Neural progenitor cell (in vitro differentiated cells): ENCODE measurements around the gene ARMCX4. TPM values are rescaled to one million over a fixed set of nuclear protein-coding genes. Genes with fewer than 3 reads are reported as not detected.

ENCODE experiments used
- DNase-seq: peaks from one replicate; pipeline ENCODE4 v3.0.0-alpha.2; 2016; ENCODE audit warnings: low spot score
- H2AFZ ChIP-seq: fragments of 200-600 bp; sonication (generic); replicated peaks from 2 replicates; pipeline ENCODE4 v1.6.1; 2016; ENCODE audit warnings: antibody characterized with exemption
- H3F3A ChIP-seq: fragments of 200-600 bp; sonication (generic); 2 replicates; pipeline ENCODE4 v1.6.1; 2016; ENCODE audit warnings: antibody characterized with exemption, low read depth
- H3K27ac ChIP-seq: fragments of 200-600 bp; sonication (generic); 2 replicates; pipeline ENCODE4 v1.5.1; 2016; ENCODE audit warnings: mild to moderate bottlenecking
- H3K27me3 ChIP-seq: fragments of 200-600 bp; sonication (generic); 2 replicates; pipeline ENCODE4 v1.6.1; 2016; ENCODE audit warnings: mild to moderate bottlenecking, moderate library complexity
- H3K36me3 ChIP-seq: fragments of 200-600 bp; sonication (generic); 2 replicates; pipeline ENCODE4 v1.5.1; 2016
- H3K4me1 ChIP-seq: fragments of 200-600 bp; sonication (generic); 2 replicates; pipeline ENCODE4 v1.6.1; 2016; ENCODE audit warnings: mixed run types
- H3K4me2 ChIP-seq: fragments of 200-600 bp; sonication (generic); 2 replicates; pipeline ENCODE4 v1.6.1; 2016
- H3K4me3 ChIP-seq: fragments of 200-600 bp; sonication (generic); 2 replicates; pipeline ENCODE4 v1.5.1; 2016
- H3K79me2 ChIP-seq: fragments of 200-600 bp; sonication (generic); 2 replicates; pipeline ENCODE4 v1.6.1; 2016; ENCODE audit warnings: low read depth
- H3K9ac ChIP-seq: fragments of 200-600 bp; sonication (generic); 2 replicates; pipeline ENCODE4 v1.6.1; 2016
- H3K9me3 ChIP-seq: fragments of 200-600 bp; sonication (generic); 2 replicates; pipeline ENCODE4 v1.5.1; 2016; ENCODE audit warnings: low read depth
- H4K20me1 ChIP-seq: fragments of 200-600 bp; sonication (generic); 2 replicates; pipeline ENCODE4 v1.6.1; 2016; ENCODE audit warnings: low read depth
- H3K27ac Mint-ChIP-seq: 3 replicates; pipeline ENCODE4 v1.8.0; 2021; ENCODE audit warnings: mixed read lengths
- H3K27me3 Mint-ChIP-seq: 2 replicates; pipeline ENCODE4 v1.8.0; 2022; ENCODE audit warnings: low read depth, mild to moderate bottlenecking, inconsistent platforms, moderate library complexity, mixed read lengths; ENCODE audit not compliant: insufficient read depth
- H3K36me3 Mint-ChIP-seq: 3 replicates; pipeline ENCODE4 v1.8.0; 2021; ENCODE audit warnings: mixed read lengths
- H3K4me1 Mint-ChIP-seq: 3 replicates; pipeline ENCODE4 v1.8.0; 2021; ENCODE audit warnings: mixed read lengths
- H3K4me3 Mint-ChIP-seq: 3 replicates; pipeline ENCODE4 v1.8.0; 2021; ENCODE audit warnings: mild to moderate bottlenecking, moderate library complexity, mixed read lengths
- H3K9me3 Mint-ChIP-seq: 3 replicates; pipeline ENCODE4 v1.8.0; 2020; ENCODE audit warnings: mixed read lengths
- EZH2 ChIP-seq: fragments of 200-600 bp; sonication (generic); IDR thresholded peaks from 2 replicates; pipeline ENCODE4 v1.6.1; 2017; ENCODE audit warnings: antibody characterized with exemption, mild to moderate bottlenecking, moderate library complexity
- EZH2phosphoT487 ChIP-seq: fragments of 200-600 bp; sonication (generic); IDR thresholded peaks from 2 replicates; pipeline ENCODE4 v1.6.1; 2017; ENCODE audit warnings: antibody characterized with exemption
- total RNA-seq: library from RNA; depleted of rRNA; stranded (reverse); fragments of >200 nt; gene quantifications from 2 replicates; pipeline ENCODE4 v1.2.3, GENCODE V29; 2015; ENCODE audit warnings: low replicate concordance
- TF ChIP-seq, protein P1 (sequence below): fragments of 200-600 bp; sonication (generic); IDR thresholded peaks from 2 replicates; pipeline ENCODE4 v1.5.1; 2017; ENCODE audit warnings: antibody characterized with exemption, mild to moderate bottlenecking

Gene ARMCX4
- total RNA-seq: 8.8 and 14.1 TPM in 2 replicates

DNA sequence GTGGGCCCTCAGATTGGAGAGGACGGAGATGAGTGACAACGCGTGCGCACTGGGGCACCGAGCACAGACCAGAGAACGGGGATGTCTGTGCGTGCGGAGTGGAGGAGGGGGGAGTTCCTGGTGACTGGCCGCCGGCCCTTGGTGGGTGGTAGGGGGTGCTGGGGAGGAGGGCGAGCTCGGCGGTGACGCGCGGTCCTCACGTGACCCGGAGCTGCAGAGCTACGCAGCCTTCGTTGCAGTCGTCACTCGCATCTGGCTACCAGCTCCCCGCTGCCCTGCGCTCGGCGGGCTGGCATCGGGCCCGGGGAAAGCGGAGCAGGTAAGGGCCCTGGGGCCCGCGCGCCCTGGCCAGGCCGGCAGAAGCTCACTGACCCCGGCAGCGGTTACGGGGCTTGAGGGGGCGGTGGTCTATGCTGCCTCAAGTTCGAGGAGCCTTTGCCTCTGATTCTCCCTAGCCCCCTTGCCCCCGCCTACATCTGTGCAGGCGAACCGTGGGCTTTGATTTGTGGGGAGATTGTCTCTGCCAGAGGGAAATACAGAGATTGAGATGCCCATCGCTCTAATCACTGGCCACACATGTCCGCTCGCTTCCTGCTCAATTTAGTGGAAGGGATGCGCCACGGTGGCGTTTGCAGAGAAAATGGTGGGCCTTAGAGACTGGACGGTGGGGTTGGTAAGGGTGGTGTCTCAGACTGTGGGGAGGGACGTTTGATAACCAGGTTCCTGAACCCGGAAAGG, at the start of gene ARMCX4:
ARMCX4 (plus strand) TSS at position 245 of the 738 bp plus-strand sequence. CDS start 3,134 bp downstream, outside the sequence.
- Mint-ChIP-seq H3K36me3 (peaks cover 12% of the 10 kb centered on the region), H3K9me3 (peaks cover 16% of the 10 kb centered on the region)

DNA sequence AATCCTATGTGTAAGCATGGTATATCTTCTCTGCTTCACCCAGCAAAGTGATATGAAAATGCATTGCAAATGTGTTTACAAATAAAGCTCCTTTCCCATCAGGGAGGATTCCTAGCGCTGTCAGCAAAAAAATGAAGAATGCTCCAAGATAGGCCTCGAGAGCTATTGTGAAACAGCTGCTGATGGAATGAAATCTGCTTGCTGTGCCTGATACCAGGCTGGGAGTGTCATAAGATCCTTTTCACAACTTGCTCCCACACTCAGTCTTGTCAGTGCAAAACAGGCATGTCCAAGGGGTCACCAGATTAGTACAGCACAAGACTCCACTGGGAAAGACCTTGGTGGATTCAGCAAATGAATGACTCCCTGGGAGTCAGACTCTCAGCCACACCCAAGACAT, 43.2 kb upstream of the ARMCX4 start:
- DNase-seq: no peak
- H3K27me3 Mint-ChIP-seq: peaks cover 2% of the 10 kb centered on the region
- no peak overlapping the region for H3K4me2 ChIP-seq
- no peak overlapping the region for H3K9ac ChIP-seq
- H3K4me3 ChIP-seq: no peak overlapping the region
- no peaks in the 10 kb centered on the region for H3K36me3 ChIP-seq
- H2AFZ ChIP-seq: no peak overlapping the region
- no peak overlapping the region for H3K27ac ChIP-seq
- H3K27me3 ChIP-seq: no peaks in the 10 kb centered on the region
- no peak overlapping the region for H3K27ac Mint-ChIP-seq
- no peaks in the 10 kb centered on the region for H3K4me1 Mint-ChIP-seq
- no peaks in the 10 kb centered on the region for H3K79me2 ChIP-seq
- H3F3A ChIP-seq: no peaks in the 10 kb centered on the region
- H4K20me1 ChIP-seq: no peaks in the 10 kb centered on the region
- peaks cover 14% of the 10 kb centered on the region for H3K9me3 Mint-ChIP-seq
- no peaks in the 10 kb centered on the region for H3K9me3 ChIP-seq
- no peaks in the 10 kb centered on the region for H3K4me1 ChIP-seq
- TF ChIP-seq EZH2 (no peak), EZH2phosphoT487 (no peak)
- TF ChIP-seq, protein P1, sequence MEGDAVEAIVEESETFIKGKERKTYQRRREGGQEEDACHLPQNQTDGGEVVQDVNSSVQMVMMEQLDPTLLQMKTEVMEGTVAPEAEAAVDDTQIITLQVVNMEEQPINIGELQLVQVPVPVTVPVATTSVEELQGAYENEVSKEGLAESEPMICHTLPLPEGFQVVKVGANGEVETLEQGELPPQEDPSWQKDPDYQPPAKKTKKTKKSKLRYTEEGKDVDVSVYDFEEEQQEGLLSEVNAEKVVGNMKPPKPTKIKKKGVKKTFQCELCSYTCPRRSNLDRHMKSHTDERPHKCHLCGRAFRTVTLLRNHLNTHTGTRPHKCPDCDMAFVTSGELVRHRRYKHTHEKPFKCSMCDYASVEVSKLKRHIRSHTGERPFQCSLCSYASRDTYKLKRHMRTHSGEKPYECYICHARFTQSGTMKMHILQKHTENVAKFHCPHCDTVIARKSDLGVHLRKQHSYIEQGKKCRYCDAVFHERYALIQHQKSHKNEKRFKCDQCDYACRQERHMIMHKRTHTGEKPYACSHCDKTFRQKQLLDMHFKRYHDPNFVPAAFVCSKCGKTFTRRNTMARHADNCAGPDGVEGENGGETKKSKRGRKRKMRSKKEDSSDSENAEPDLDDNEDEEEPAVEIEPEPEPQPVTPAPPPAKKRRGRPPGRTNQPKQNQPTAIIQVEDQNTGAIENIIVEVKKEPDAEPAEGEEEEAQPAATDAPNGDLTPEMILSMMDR: no peak
- no peak overlapping the region for H3K4me3 Mint-ChIP-seq
- peaks cover 30% of the 10 kb centered on the region for H3K36me3 Mint-ChIP-seq

More for the DNA sequence above, at the start of gene ARMCX4:
- Mint-ChIP-seq H3K27me3 (peaks cover 6% of the 10 kb centered on the region), H3K27ac (peak within 1 kb of the TSS; percentile 99), H3K4me1 (peaks cover 13% of the 10 kb centered on the region), H3K4me3 (peak within 1 kb of the TSS; percentile 93)
- H3K27me3 ChIP-seq: no peaks in the 10 kb centered on the region
- no peaks in the 10 kb centered on the region for H4K20me1 ChIP-seq
- H2AFZ ChIP-seq: no peak within 1 kb of the TSS
- peak within 1 kb of the TSS; percentile 69 for H3K4me2 ChIP-seq
- H3K4me1 ChIP-seq: no peaks in the 10 kb centered on the region
- TF ChIP-seq, protein P1: no peak
- TF ChIP-seq EZH2 (no peak), EZH2phosphoT487 (no peak)
- H3K4me3 ChIP-seq: peak within 1 kb of the TSS; percentile 49
- H3K27ac ChIP-seq: no peak within 1 kb of the TSS
- H3K9ac ChIP-seq: peak within 1 kb of the TSS; percentile 47
- no peaks in the 10 kb centered on the region for H3K36me3 ChIP-seq
- peaks cover 4% of the 10 kb centered on the region for H3F3A ChIP-seq
- DNase-seq: peak; percentile 82
- H3K9me3 ChIP-seq: no peaks in the 10 kb centered on the region
- no peaks in the 10 kb centered on the region for H3K79me2 ChIP-seq

DNA sequence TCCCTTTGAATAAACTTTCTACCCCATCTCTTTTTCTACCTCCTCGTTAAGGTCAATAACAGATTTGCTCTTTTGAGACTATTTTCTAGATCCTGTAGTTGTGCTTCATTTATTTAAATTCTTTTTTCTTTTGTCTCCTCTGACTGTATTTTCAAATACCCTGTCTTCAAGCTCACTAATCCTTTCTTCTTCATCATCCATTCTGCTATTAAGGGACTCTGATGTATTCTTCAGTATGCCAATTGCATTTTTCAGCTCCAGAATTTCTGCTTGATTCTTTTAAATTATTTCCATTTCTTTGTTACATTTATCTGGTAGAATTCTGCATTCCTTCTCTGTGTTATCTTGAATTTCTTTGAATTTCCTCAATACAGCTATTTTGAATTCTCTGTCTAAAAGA, 36.0 kb upstream of the ARMCX4 start:
- H3K4me2 ChIP-seq: no peak overlapping the region
- TF ChIP-seq, protein P1: no peak
- TF ChIP-seq EZH2 (no peak), EZH2phosphoT487 (no peak)
- no peak overlapping the region for H3K27ac Mint-ChIP-seq
- H3K27ac ChIP-seq: no peak overlapping the region
- no peak overlapping the region for H3K4me3 Mint-ChIP-seq
- no peaks in the 10 kb centered on the region for H3K27me3 Mint-ChIP-seq
- H3K9ac ChIP-seq: no peak overlapping the region
- H3K4me1 Mint-ChIP-seq: no peaks in the 10 kb centered on the region
- peaks cover 12% of the 10 kb centered on the region for H3K36me3 Mint-ChIP-seq
- no peak for DNase-seq
- no peaks in the 10 kb centered on the region for H3K4me1 ChIP-seq
- no peak overlapping the region for H3K4me3 ChIP-seq
- H3F3A ChIP-seq: no peaks in the 10 kb centered on the region
- no peaks in the 10 kb centered on the region for H3K27me3 ChIP-seq
- H2AFZ ChIP-seq: no peak overlapping the region
- H3K36me3 ChIP-seq: no peaks in the 10 kb centered on the region
- H3K9me3 ChIP-seq: no peaks in the 10 kb centered on the region
- no peaks in the 10 kb centered on the region for H3K79me2 ChIP-seq
- no peaks in the 10 kb centered on the region for H4K20me1 ChIP-seq
- H3K9me3 Mint-ChIP-seq: peaks cover 2% of the 10 kb centered on the region
